HS-27A (cell line): Measurements from ENCODE around the gene OSBPL5.
"Not testable (repeated sequence)": the region's sequence is repeated elsewhere in the genome, so short reads cannot be mapped to it uniquely, and the experiment has no call there.

Experiments
- DNase-seq: peaks from one replicate; pipeline ENCODE4 v3.0.0-alpha.2; 2012; ENCODE audit warnings: low read depth, missing footprints

The OSBPL5 gene

DNA sequence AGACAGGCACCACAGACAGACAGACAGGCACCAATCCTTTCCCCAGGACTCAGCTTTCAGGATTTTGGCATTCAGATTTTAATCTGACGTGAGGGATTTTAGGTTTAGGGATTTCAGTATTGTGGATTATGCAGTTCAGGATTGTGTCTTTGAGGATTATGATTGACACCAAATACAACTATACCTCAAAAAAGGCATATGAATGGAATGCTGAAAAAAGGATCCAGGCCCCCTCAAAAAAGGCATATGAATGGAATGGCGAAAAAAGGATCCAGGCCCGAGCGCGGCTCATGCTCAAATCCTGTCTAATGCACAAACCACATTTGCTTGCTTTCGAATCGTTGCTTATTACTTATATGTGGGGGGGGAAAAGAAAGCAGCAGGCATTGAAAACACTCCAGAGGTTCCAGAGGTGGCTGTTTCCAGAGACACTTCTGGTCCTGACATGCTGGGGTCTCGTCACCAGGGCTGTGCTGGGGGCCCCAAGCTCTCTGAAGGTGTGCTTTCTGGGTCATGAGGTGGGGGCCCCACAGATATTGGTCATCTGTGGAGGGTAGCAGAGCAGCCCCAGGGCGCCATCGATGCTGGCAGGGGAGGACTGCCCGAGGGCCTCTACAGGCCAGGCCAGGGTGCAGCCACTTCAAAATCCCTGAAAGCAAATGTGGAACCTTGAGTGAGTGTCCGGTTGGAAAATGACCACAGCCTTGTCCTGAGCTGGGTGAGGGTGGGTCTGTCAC is 16.8 kb upstream of the OSBPL5 start:
- no peak for DNase-seq

DNA sequence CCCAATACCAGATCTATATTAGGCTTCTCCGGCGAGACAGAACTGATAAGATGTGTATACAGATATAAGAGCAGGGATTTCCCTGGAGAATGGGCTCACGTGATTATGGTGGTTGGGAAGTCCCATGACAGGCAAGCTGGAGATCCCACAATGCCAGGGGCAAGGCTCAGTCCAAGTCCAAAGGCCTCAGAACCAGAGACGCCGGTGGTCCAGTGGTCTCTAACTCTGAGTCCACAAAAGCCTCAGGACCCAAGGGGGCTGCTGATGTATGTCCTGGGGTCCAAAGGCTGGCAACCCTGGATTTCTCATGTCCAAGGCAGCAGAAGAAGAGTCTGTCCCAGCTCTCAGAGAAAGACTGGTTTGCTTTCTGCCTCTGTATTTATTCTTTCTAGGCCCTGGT is 15.8 kb upstream of the OSBPL5 start:
- DNase-seq: no peak

DNA sequence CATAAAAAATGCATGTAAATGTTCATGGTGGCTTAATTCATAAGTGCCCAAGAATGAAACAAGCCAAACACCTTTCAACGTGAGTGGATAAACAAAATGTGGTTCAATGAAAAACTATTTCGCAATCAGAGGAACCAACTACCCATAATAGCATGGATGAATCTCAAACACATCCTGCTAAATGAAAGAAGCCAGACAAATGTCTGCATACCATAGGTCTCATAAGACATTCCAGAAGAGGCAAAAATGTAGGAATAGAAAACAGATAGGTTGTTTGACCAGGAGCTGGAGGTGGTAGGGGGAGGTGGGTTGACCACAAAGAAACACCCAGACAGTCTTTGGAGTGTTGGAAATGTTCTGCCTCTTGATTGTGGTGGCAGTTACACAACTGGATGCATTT is 13.2 kb upstream of the OSBPL5 start:
- no peak for DNase-seq

DNA sequence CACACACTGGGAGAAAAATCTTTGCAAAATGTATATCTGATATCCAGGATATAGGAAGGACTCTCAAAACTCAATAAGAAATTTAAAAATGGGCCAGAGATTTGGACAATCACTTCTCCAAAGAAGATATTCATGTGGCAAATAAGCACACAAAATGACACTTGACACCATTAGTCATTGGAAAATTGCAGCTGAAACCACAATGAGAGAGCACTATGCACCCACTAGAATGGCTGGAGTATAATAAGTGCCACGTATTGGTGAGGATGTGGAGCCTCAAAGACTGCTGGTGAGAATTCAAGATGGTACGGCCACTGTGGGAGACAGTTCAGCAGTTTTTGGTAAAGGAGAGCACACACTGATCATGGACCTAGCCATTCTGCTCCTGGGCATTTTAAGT is 12.8 kb upstream of the OSBPL5 start:
- DNase-seq: no peak

DNA sequence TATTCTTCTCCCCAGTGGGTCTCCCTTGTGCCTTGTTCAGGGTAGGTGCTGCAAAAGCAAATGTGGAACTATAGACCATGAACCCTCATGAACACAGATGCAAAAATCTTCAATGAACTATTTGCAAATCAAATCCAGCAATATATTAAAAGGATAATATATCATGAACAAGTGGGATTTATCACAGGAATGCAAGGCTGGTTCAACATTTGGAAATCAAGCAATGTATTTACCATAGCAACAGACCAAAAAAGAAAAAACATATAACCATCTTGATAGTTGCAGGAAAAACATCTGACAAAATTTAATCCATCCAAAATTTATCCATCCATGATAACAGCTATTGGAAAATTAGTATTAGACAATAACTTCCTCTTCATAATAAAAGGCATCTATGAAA is 11.4 kb upstream of the OSBPL5 start:
- no peak for DNase-seq

DNA sequence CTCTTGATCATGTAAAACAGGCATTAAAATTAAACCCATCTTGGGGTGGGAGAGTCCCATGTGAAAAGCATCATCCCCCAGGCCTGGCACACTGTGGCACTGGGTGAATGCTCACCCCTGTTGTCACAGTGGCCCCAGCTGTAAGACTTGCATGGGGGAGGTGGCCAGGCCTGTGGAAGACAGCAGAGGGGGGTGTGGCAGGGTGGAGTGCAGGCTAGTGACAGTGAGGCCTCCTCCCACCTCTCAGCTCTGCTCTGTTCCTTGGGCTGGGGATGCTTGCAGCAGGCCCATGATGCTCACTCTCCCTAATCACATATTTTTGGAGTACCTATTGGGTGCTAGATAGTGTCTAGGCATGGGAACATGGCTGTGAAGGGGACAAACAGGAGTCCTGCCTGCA is 10.1 kb upstream of the OSBPL5 start:
- DNase-seq: no peak

DNA sequence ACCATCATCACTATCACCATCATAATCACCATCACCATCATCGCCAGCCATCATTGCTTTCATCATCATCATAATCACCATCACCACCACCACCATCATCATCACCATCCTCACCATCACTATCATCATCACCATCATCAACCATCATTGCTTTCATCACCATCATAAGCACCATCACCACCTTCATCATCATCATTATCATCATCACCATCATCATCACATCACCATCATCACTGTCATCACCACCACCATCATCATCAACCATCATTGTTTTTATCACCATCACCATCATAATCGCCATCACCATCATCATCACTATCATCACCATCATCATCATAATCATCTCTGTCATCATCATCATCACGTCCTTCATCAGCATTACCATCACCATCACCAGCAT is 9.3 kb upstream of the OSBPL5 start:
- DNase-seq: no peak

DNA sequence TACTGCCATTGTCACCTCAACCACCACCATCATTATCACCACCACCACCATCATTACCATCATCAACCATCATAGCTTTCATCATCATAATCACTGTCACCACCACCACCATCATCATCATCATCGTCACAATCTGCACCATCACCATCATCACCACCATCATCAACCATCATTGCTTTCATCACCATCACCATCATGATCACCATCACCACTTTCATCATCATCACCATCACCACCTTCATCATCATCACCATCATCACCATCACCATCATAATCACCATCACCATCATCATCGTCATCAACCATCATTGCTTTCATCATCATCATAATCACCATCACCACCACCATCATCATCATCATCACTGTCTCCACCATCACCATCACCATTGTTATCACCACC is 8.7 kb upstream of the OSBPL5 start:
- no peak for DNase-seq

DNA sequence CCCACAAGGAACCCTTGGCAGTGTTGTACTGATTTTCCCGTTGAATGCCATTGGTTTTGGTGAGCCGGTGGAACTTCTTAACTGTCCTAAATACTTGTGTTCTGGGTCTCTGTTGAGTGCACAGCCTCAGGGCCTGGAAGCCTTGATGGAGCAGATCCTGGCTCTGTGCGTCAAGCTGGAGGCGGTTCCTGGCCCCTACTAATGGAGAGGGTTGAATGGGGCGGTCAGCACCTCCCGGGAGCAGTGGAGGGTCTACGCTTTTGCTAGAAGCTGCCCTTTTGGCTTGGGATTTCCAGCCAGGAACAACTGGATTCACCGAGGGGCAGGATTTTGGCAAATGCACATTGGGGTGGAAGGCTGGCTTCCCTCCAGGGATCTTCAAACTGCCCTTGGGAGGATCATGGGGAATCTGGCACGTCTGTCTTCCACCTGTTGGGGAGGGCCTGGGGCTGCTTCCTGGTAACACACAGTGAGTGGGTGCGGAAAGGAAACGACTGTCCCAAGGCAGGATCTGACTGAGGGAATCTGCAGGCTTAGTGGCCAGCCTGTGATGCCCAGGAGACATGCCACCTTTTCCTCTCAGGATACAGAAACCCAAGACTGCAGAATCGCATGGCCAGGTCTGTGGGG is 6.9 kb upstream of the OSBPL5 start:
- no peak for DNase-seq

DNA sequence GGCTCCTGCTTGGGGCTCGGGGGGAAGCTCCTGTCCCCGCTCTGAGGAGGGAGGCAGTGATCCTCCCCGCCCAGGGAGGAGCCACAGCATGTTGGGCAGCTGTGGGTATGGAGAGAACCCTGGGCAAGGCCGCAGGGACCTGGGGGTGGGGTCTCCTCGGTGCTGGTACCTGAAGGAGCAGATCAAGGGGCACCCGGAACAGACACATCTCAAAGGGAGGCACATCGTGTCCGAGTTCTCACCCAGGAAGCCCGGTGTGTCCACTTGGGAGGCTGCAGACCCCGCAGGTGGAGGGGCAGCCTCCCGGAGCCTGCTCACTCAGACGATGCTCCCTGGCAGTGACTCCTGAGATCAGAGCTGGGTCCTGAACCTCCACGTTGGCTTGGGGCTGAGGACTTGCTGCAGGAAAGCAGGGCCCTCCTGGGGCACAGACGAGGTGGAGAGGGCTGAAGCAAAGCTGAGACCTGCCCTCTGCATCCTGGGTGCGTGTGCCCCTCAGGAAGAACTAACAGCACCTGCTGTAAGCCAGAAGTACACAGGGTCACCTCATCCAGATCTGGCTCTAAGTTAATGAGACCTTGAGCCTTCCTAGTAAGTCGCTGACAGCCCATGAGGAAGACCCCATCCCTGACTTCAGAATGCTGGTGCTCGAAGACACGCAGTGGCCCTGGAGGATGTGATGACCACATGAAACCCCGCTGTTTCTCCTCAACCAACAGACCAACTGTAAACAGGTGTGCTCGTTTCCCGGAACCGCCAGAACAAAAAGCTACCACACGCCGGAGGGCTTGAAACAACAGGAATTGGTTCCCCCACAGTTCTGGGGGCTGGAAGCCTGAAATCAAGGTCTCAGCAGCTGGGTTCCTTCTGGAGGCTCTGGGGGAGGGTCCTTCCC is 5.9 kb upstream of the OSBPL5 start:
- DNase-seq: no peak

DNA sequence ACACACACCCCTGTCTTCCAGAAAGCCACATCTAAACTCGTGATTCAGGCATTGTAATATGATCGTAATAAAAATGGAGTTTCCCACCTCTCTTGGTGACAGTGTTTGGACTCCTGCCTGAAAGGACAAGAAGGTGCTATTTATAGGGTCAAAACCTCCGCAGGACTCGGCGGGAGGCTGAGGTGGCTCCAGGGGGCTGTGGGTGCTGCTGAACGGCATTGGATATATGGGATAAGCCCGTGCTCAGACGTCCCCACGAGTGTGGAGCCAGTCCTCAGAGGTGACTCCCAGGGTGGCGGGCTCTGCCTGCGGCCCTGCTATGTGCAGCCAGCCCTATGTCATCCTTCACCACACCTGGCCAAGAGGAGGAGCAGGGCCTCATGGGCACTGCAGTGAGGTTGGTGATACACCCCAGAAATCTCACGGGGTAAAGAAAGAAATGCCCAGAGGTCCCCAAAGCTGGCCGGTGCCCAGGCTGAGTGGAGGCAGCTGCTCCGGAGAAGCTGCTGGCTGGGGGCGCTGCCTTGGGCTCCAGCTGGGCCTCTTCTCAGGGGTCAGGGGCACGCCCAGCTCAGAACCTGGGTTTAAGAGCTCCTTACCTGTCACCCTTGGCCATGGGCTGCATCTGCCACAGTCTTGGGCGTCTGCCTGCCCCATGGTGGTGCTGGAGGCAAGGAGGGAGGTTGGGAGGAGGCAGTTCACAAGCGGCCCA is 5.1 kb upstream of the OSBPL5 start:
- no peak for DNase-seq

DNA sequence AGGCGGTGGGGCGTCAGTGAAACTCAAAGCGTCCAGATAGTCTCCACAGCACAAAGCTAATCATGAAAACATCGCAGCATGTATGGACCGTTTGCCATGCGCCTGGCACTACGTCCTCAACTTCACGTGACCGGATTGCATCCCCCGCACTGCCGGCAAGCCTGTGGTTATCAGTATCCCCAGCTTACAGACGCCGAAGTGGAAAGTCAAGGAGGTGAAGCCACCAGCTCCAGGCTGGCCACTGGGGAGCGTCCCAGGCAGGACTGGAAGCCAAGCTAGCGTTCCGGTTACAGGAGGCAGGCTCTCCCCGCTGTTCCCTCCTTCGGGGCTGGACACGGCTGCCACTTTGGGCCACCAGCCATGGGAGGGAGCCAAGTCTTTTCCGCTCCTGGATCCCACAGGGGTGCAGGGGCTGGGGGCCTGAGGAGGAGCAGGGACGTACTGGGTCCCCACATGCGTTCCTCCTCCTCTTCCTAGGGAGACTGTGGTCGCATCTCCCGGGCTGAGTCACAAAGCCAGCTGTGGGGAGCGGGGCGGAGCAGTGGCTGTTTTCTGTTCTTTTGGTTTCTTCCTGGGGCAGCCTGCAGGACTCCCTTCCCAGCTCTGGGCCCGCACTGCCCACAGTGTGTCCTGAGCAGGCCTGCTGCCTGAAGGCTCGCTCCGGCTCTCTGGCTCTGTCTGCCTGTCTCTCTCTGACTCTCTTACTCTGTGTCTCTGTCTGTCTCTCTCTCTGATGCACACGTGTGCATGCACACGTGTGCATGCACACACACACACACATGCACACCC is 4.3 kb upstream of the OSBPL5 start:
- peak; percentile 31 for DNase-seq

DNA sequence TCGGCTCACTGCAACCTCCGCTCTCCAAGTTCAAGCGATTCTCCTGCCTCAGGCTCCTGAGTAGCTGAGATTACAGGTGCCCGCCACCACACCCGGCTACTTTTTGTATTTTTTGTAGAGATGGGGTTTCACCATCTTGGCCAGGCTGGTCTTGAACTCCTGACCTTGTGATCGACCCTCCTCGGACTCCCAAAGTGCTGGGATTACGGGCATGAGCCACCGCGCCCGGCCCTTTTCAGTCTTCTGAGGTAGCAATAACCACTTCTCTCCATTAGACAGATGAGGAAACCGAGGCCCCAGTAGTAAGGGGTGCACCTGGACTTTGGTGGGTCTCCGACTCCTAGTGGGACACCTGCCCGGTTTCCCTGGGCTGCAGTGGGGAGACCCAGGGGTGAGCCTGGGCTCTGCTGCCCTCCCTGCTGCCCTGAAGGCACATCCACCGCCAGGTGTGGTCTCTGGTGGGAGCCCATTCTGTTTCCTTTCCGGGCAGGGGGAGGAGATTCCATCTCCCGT is 3.7 kb upstream of the OSBPL5 start:
- DNase-seq: not testable (repeated sequence)

DNA sequence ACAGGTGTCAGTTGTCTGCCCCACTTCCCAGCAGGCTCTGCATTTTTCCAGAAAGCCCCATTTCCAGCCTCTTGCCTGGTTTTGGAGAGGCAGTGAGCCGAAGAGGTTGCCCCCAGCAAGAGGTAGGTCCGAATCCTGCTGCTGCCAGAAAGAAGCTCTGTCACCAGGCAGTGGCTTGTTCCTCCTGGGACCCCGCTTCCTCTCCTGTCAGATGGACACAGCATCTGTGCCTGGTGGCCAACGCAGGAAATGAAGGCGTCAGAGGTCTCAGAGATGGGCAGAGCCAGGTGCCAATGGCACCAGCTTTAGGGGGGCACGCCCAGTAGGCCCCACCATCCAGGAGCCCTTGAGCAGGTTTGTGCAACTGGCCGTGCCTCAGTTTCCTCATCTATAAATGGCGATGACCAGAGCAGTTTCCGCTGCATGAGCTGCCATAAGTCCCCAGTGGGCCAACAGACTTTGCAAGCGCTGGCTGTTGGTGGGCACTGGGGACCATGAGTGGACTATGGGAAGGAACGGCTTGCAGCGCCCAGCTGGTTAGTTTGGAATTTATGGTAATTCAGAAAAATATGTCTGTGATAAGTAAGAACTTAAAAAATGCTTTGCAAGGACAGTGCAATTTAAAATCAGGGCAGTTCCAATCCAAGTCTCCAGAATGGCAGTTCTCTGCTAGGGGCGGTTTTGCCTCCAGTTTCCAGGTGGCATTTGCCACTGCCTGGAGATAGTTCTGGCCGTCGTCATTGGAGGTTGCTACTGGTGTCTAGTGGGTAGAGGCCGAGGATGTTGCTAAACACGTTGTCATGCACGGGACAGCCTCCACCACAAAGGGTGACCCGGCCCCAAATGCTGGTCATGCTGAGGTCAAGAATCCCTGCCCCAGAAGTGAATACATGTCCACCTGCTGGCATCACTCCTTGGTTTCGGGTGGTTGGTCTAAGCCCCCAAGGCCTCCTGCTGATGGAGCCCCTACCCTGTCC is 2.3 kb upstream of the OSBPL5 start:
- no peak for DNase-seq

DNA sequence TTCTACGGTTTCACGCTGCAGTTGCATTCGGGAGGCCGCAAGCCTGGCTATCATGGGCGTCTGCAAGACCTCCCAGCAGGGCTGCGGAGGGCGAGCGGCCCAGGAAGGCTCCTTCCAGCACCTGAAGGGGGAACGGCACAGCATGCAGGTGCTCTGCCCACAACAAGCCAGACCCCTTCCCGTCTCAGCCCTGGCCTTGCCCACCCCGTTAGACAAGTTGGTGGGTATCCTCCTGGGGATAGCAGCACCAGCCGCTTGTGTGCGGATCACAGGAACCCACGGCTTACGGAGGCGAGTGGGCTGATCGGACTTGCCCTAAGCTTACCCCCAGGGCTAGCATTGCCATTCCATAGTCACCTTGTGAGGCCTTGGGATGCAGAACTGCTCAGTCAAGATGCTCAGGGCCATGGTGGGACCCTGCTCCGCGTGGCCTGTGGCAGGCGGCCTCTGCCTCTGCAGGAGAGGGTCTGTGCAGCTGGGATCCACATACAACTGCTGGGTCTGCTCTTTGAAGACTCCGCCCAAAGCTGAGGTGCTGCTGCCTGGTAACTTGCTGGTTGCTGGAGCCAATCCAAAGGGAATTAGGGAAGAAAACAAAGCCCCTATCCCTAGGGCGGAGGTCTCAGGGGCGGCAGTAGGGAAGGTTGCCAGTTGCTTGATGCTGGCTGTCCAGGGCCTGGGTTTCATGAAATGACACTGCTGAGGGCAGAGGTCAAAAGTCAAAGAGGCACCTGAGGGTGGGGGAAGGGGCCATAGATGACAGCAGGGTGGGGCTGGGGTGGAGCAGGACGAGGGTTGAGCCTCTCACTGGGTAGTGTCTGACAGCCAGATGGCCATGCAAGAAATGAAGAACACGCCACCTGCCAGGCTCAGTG is 1.4 kb upstream of the OSBPL5 start:
- no peak for DNase-seq

DNA sequence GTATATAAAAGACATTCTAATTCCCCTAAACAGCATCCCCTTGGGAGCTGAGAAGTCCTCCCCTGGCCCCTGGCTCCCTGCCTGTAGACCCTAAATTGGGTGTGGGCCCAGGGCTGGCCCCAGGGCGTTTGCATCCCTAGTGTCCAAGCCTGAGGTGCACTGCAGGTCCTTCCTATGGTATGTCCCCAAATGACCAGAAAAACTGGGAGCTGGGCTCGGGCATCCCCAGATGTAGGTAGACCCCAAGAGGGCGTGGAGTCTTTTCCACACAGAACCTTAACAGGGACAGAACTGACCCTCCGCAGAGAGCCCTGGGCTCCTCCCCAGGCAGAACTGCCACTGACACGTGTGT is 782 bp upstream of the OSBPL5 start:
- no peak for DNase-seq

DNA sequence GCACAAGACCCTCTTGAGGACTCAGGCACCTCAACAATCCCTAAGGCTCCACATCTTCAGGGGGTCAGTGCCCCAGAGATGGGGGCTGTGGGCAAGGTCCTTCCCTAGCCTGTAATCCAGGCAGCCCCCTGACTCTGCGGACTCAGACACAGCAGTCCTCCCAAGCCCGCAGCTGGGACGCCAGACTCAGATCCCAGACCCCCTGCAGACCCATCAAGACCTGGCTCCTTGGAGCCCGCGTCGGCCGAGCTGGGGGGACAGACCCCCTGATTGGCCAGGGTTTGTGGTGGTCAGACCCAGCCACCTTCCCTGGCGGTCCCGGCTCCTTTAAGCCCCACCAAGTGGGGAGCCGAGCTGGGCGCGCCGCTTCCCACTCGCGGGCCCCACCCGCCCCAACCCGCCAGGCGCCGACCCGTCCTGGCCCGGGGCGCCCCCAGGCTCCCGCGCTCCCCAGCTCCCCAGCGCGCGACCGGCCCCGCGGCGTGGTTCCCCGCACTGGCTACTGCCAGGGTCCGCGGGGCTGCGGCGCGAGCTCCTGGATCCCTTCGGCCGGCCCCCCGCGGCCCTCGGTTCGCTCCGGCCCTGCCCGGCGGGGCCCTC is 458 bp downstream of the OSBPL5 start:
- no peak for DNase-seq

DNA sequence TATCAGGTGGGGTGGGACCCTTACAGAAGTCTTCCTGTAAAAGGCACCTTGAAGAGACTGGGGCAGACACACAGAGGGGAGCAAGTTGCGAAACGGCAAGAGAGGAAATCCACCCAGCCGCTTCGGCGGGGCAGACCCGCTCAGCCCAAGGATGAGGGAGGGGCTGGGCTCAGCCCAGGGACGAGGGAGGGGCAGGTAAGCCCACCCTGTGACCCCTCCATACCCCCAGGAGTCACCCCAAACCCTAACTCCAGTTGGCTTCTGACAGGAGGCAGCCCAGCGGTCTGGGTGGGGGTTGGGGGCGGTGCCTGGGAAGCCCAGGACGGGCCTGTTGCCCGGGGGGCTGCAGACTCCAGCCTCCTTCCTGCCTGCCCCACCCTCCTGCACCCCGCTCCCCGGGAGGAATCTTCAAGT is 965 bp downstream of the OSBPL5 start:
- no peak for DNase-seq
